ENCODE data around the gene SLCO4A1.

The SLCO4A1 gene

DNA sequence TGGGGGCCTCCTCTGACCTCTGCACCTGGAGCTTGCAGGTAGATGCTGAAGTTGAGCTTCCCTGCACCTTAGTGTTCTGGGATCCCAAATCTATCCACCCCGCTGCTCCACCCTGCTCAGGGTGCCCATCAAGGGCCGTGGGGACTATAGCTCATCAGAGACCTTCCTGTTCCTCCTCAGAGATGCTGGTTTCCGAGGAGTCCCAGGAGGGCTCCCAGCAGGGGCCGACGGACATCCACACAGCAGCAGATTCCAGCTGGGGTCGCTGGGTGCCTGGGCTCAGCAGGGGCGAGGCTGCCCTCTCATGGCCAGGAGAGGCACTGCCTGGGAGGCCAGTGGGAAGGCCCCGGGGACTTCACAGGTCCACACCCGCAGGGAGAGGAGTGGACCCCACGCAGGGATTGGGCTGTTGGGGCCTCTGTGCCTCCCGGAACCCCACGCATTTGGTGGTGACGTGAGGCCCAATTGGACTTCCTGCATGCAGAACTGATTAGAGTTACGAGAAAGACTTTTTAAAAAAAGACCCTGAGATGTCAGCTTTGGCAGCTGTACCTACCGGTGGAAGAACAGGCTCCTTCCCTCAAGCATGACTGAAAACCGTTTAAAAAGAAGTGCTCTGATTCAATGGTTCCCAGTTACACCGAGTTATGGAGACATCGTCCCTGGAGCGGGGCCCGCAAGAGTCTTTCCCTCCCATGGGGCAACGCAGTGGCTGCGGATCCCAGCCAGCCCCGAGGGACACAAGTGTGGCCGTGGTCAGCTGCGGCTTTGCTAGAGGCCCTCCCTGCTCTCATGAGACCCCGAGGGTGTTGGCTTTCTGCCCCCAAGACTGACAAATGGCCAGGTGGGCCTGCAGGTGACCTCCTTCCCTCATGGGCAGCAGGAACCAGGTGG lies 25.3 kb upstream of the SLCO4A1 start:
- peak overlapping the region; percentile 63 for H3K4me2 ChIP-seq (ENCODE audit: low read length)
- no peaks in the 10 kb centered on the region for H3K79me2 ChIP-seq (ENCODE audit: control insufficient read depth, low read length)
- TF ChIP-seq, protein P1, sequence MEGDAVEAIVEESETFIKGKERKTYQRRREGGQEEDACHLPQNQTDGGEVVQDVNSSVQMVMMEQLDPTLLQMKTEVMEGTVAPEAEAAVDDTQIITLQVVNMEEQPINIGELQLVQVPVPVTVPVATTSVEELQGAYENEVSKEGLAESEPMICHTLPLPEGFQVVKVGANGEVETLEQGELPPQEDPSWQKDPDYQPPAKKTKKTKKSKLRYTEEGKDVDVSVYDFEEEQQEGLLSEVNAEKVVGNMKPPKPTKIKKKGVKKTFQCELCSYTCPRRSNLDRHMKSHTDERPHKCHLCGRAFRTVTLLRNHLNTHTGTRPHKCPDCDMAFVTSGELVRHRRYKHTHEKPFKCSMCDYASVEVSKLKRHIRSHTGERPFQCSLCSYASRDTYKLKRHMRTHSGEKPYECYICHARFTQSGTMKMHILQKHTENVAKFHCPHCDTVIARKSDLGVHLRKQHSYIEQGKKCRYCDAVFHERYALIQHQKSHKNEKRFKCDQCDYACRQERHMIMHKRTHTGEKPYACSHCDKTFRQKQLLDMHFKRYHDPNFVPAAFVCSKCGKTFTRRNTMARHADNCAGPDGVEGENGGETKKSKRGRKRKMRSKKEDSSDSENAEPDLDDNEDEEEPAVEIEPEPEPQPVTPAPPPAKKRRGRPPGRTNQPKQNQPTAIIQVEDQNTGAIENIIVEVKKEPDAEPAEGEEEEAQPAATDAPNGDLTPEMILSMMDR (IDR thresholded peaks at IDR 0.05; ENCODE audit: low read depth, low read length, poor library complexity, severe bottlenecking) = peak; percentile 100
- TF ChIP-seq EZH2phosphoT487 (IDR thresholded peaks at IDR 0.05; ENCODE audit: borderline replicate concordance, low read length) = no peak

DNA sequence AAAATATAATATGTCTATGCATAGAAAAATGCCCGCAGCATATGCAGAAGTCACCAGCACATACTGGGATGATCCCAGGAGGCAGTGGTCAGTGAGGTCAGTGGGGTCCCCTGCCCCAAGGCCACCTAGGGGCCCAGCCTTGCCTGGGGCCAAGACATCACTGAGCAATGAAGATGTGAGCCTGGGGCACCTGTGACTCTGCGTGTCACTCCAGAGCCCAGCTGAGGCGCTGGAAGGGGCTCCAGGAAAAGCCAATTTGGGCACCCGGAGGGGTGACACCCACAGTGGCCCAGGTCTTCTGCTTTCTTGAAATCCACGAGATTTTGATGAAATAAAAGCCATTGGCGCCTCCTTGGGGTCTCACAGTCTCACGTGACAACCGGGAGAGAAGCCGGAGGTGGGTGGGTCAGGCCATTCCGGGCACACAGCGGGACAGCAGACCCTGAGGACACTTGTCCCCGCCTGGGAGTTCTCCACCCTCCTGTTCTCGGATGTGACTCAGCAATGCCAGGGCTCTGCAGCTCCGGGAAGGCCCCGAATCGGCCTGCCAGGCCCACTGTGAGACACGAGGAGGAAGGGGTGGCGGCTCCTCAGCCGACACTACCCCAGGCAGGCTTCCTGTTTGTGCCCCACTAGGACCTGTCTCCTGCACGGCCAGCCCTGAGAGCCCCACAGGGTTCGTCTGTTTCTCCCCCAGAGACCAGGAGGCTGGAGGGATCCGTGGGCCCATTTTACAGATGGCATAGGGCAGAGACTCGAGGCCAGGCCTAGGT lies 24.4 kb upstream of the SLCO4A1 start:
- no peaks in the 10 kb centered on the region for H3K27me3 ChIP-seq (ENCODE audit: control insufficient read depth, low read length)
- no peaks in the 10 kb centered on the region for H3K79me2 ChIP-seq (ENCODE audit: control insufficient read depth, low read length)
- peak overlapping the region; percentile 63 for H3K4me2 ChIP-seq (ENCODE audit: low read length)
- H3K9me2 ChIP-seq (replicated peaks; ENCODE audit: control insufficient read depth, low read length) = no peaks in the 10 kb centered on the region
- H3K4me3 ChIP-seq (ENCODE audit: low read length) = peak overlapping the region; percentile 27
- H3K9me3 ChIP-seq (ENCODE audit: control insufficient read depth, insufficient read depth, low read length) = no peaks in the 10 kb centered on the region
- no peaks in the 10 kb centered on the region for H3K36me3 ChIP-seq (ENCODE audit: control insufficient read depth, low read length)
- no peaks in the 10 kb centered on the region for H4K20me1 ChIP-seq (ENCODE audit: control insufficient read depth, insufficient read depth, low read depth, low read length)
- TF ChIP-seq, protein P1 (IDR thresholded peaks at IDR 0.05; ENCODE audit: low read depth, low read length, poor library complexity, severe bottlenecking) = no peak
- no peak for TF ChIP-seq EZH2phosphoT487 (IDR thresholded peaks at IDR 0.05; ENCODE audit: borderline replicate concordance, low read length)
- peak overlapping the region; percentile 49 for H3K27ac ChIP-seq (ENCODE audit: low read depth, low read length)
- peaks cover 8% of the 10 kb centered on the region for H3F3A ChIP-seq (ENCODE audit: control insufficient read depth, insufficient read depth)
- peaks cover 36% of the 10 kb centered on the region for H3K4me1 ChIP-seq (ENCODE audit: control insufficient read depth, low read length)

More for the DNA sequence above, 25.3 kb upstream of the SLCO4A1 start:
- Histone ChIP-seq H3K4me3 (ENCODE audit: low read length) (peak overlapping the region; percentile 27), H3K4me1 (ENCODE audit: control insufficient read depth, low read length) (peaks cover 34% of the 10 kb centered on the region), H3K27me3 (ENCODE audit: control insufficient read depth, low read length) (no peaks in the 10 kb centered on the region), H4K20me1 (ENCODE audit: control insufficient read depth, insufficient read depth, low read depth, low read length) (no peaks in the 10 kb centered on the region), H3K36me3 (ENCODE audit: control insufficient read depth, low read length) (no peaks in the 10 kb centered on the region), H3K27ac (ENCODE audit: low read depth, low read length) (peak overlapping the region; percentile 49), H3F3A (ENCODE audit: control insufficient read depth, insufficient read depth) (peaks cover 8% of the 10 kb centered on the region), H3K9me2 (replicated peaks; ENCODE audit: control insufficient read depth, low read length) (no peaks in the 10 kb centered on the region), H3K9me3 (ENCODE audit: control insufficient read depth, insufficient read depth, low read length) (no peaks in the 10 kb centered on the region)

DNA sequence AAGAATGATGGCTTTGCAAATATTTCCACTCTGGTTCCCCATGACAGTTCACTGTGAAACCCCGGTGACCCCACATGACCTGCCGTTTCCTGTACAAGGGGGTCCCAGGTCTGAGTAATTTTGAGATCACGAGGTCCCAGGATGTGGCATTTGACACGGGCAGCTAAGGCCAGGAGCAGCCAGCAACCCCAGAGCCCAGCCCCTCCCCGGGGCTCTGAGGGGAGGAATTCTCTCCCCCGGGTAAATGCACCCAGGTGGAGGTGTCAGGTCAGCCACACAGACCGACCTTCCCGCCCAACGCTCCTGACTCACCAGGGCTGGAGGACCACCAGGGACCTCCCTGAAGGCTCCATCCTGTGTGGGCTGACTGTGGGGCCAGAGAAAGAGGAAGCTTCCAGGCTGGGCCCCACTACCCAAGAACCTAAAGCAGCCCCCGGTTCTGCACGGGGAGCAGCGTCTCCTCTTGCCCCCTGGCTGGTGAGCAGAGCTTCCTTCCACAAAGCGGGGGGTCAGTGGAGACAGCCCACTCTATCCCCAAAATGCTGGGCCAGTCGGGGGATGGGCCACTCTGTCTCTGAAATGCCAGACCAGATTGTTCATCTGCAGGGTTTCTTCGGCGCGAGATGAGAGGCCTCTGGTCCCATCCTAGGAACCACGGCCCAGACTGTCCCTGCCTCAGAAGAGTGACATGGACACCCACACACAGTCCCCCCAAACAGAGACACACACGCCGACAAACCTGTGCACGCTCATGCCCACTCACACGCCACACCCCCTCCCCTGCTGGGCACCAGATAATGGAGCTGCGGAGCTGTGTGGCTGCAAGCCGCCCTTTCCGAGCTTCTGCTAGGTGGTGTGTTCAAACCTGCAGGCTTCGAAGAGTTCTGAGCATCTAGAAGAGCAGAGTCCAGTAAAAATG lies 23.4 kb upstream of the SLCO4A1 start:
- Histone ChIP-seq H3K9me2 (replicated peaks; ENCODE audit: control insufficient read depth, low read length) (no peaks in the 10 kb centered on the region), H3K4me2 (ENCODE audit: low read length) (peak overlapping the region; percentile 63), H3K79me2 (ENCODE audit: control insufficient read depth, low read length) (no peaks in the 10 kb centered on the region; the same call in 1 of the 2 replicates), H3F3A (ENCODE audit: control insufficient read depth, insufficient read depth) (peaks cover 8% of the 10 kb centered on the region), H3K27ac (ENCODE audit: low read depth, low read length) (peak overlapping the region; percentile 49), H3K4me3 (ENCODE audit: low read length) (peak overlapping the region; percentile 27), H3K36me3 (ENCODE audit: control insufficient read depth, low read length) (no peaks in the 10 kb centered on the region), H3K27me3 (ENCODE audit: control insufficient read depth, low read length) (no peaks in the 10 kb centered on the region), H3K9me3 (ENCODE audit: control insufficient read depth, insufficient read depth, low read length) (no peaks in the 10 kb centered on the region), H3K4me1 (ENCODE audit: control insufficient read depth, low read length) (peaks cover 46% of the 10 kb centered on the region), H4K20me1 (ENCODE audit: control insufficient read depth, insufficient read depth, low read depth, low read length) (no peaks in the 10 kb centered on the region)
- no peak for TF ChIP-seq EZH2phosphoT487 (IDR thresholded peaks at IDR 0.05; ENCODE audit: borderline replicate concordance, low read length)
- TF ChIP-seq, protein P1 (IDR thresholded peaks at IDR 0.05; ENCODE audit: low read depth, low read length, poor library complexity, severe bottlenecking) = no peak

Data from DOHH2 (cell line).